Measurements from ENCODE around the gene TOR1AIP2. TPM values are rescaled to one million over a fixed set of nuclear protein-coding genes. Genes with fewer than 3 reads are reported as not detected.
"Not testable (repeated sequence)": the region's sequence is repeated elsewhere in the genome, so short reads cannot be mapped to it uniquely, and the experiment has no call there.

TOR1AIP2 gene
- total RNA-seq, 1 experiment from 2014 or later = 73.9 TPM

- no peak overlapping the region for H4K91ac ChIP-seq (ENCODE audit: insufficient read length, low read depth, low read length)
- H3K4me1 ChIP-seq (ENCODE audit: insufficient read depth, low read length) = no peaks in the 10 kb centered on the region
- no peak overlapping the region for H4K8ac ChIP-seq (replicated peaks; ENCODE audit: insufficient read length, low read depth, low read length)
- H2BK120ac ChIP-seq (ENCODE audit: low read depth, low read length, poor library complexity, severe bottlenecking) = no peak overlapping the region
- no peak overlapping the region for H3K23ac ChIP-seq (ENCODE audit: insufficient read length, low read depth, low read length)
- H4K20me1 ChIP-seq (ENCODE audit: control insufficient read depth, insufficient read depth, insufficient read length) = no peaks in the 10 kb centered on the region
- no peak overlapping the region for H2BK12ac ChIP-seq (ENCODE audit: insufficient read length, low read depth, low read length)
- Mint-ChIP-seq H3K27me3 (ENCODE audit: low read depth) (no peaks in the 10 kb centered on the region), H3K4me3 (no peak overlapping the region), H3K9me3 (no peaks in the 10 kb centered on the region), H3K4me1 (peaks cover 0 to 5% of the 10 kb centered on the region in 2 experiments; a peak in 2 of 4 replicates), H3K36me3 (ENCODE audit: insufficient read depth in 1 of 3, low read depth in 3 of 3) (peaks cover 3 to 8% (median 4%) of the 10 kb centered on the region in 3 experiments; a peak in 3 of 7 replicates), H3K27ac (no peak overlapping the region)
- no peak overlapping the region for H3K14ac ChIP-seq (ENCODE audit: insufficient read depth, low read length)
- no peaks in the 10 kb centered on the region for H3K79me1 ChIP-seq (ENCODE audit: insufficient read depth, low read depth, low read length, poor library complexity, severe bottlenecking)
- H3K9ac ChIP-seq (ENCODE audit: extremely low read depth, insufficient read length, low read length) = no peak overlapping the region
- no peak overlapping the region for H3T11ph ChIP-seq (ENCODE audit: low read length)
- H3K27ac ChIP-seq (ENCODE audit: insufficient read length, low read depth, low read length) = no peak overlapping the region
- H2BK20ac ChIP-seq (ENCODE audit: low read depth, low read length, poor library complexity, severe bottlenecking) = no peak overlapping the region
- H2AFZ ChIP-seq (ENCODE audit: low read length) = no peak overlapping the region
- H3K27me3 ChIP-seq (ENCODE audit: insufficient read depth, low read length) = no peaks in the 10 kb centered on the region
- no CpG with 5 or more reads among the region's 2 CpGs for WGBS (ENCODE audit: extremely low coverage, insufficient read length, low lambda C conversion rate)
- no peak overlapping the region for H2BK15ac ChIP-seq (ENCODE audit: low read depth, low read length)
- no peak for TF ChIP-seq CTCF (conservative IDR thresholded peaks at IDR 0.05)
- H2AK5ac ChIP-seq (ENCODE audit: insufficient read length, low read length) = no peak overlapping the region
- H3K9me3 ChIP-seq (ENCODE audit: control insufficient read depth, low read depth, low read length) = no peaks in the 10 kb centered on the region
- no peak overlapping the region for H4K5ac ChIP-seq (ENCODE audit: insufficient read length, low read depth, low read length)
- H3K18ac ChIP-seq (ENCODE audit: insufficient read length, low read depth, low read length) = no peak overlapping the region
- H2BK5ac ChIP-seq (ENCODE audit: insufficient read length, low read length) = no peak overlapping the region
- no peak overlapping the region for H3K56ac ChIP-seq (ENCODE audit: insufficient read length, low read depth, low read length)
- no peaks in the 10 kb centered on the region for H3K23me2 ChIP-seq (ENCODE audit: insufficient read length, low read depth, low read length, poor library complexity, severe bottlenecking)
- H3K4me2 ChIP-seq (ENCODE audit: insufficient read depth, insufficient read length, low read length) = no peak overlapping the region
- DNase-seq = no peak
- H3K4ac ChIP-seq (ENCODE audit: low read depth, low read length) = no peak overlapping the region
- 0 out of 2 replicates have a peak, but pooled peaks cover 2% of the 10 kb centered on the region for H3K79me2 ChIP-seq (ENCODE audit: insufficient read depth, low read length)
These were observed 21.3 kb downstream of the TOR1AIP2 start for GRCh38 chr1:179856296-179856695.

GRCh38 chr1:179855831-179856230, 21.8 kb downstream of the TOR1AIP2 start:
- not testable (repeated sequence) for H2BK12ac ChIP-seq (ENCODE audit: insufficient read length, low read depth, low read length); H4K20me1 ChIP-seq (ENCODE audit: control insufficient read depth, insufficient read depth, insufficient read length); H2AFZ ChIP-seq (ENCODE audit: low read length); H2BK15ac ChIP-seq (ENCODE audit: low read depth, low read length); H3K27ac Mint-ChIP-seq; H3K4me1 ChIP-seq (ENCODE audit: insufficient read depth, low read length); H2BK5ac ChIP-seq (ENCODE audit: insufficient read length, low read length); H3K56ac ChIP-seq (ENCODE audit: insufficient read length, low read depth, low read length); H3K23me2 ChIP-seq (ENCODE audit: insufficient read length, low read depth, low read length, poor library complexity, severe bottlenecking); H3K9me3 ChIP-seq (ENCODE audit: control insufficient read depth, low read depth, low read length); H4K8ac ChIP-seq (replicated peaks; ENCODE audit: insufficient read length, low read depth, low read length); H3K79me2 ChIP-seq (ENCODE audit: insufficient read depth, low read length); H3K9me3 Mint-ChIP-seq; H2BK20ac ChIP-seq (ENCODE audit: low read depth, low read length, poor library complexity, severe bottlenecking); DNase-seq; H4K91ac ChIP-seq (ENCODE audit: insufficient read length, low read depth, low read length); H3K14ac ChIP-seq (ENCODE audit: insufficient read depth, low read length); H2BK120ac ChIP-seq (ENCODE audit: low read depth, low read length, poor library complexity, severe bottlenecking); H3K4me3 Mint-ChIP-seq; H3K18ac ChIP-seq (ENCODE audit: insufficient read length, low read depth, low read length); H3K36me3 Mint-ChIP-seq (ENCODE audit: insufficient read depth in 1 of 3, low read depth in 3 of 3); H3T11ph ChIP-seq (ENCODE audit: low read length); H3K9ac ChIP-seq (ENCODE audit: extremely low read depth, insufficient read length, low read length); H2AK5ac ChIP-seq (ENCODE audit: insufficient read length, low read length); H3K27me3 Mint-ChIP-seq (ENCODE audit: low read depth); H4K5ac ChIP-seq (ENCODE audit: insufficient read length, low read depth, low read length); H3K27me3 ChIP-seq (ENCODE audit: insufficient read depth, low read length); H3K4me1 Mint-ChIP-seq; H3K4ac ChIP-seq (ENCODE audit: low read depth, low read length); H3K23ac ChIP-seq (ENCODE audit: insufficient read length, low read depth, low read length); H3K79me1 ChIP-seq (ENCODE audit: insufficient read depth, low read depth, low read length, poor library complexity, severe bottlenecking); H3K4me2 ChIP-seq (ENCODE audit: insufficient read depth, insufficient read length, low read length); H3K27ac ChIP-seq (ENCODE audit: insufficient read length, low read depth, low read length)
- no CpG with 5 or more reads among the region's 4 CpGs for WGBS (ENCODE audit: extremely low coverage, insufficient read length, low lambda C conversion rate)

All from H9 (cell line).